HL-60 (cell line): Measurements from ENCODE around the gene DYTN.

ENCODE experiments used
- CTCF ChIP-seq: IDR thresholded peaks from one replicate; pipeline ENCODE4 v1.5.1; 2011; ENCODE audit warnings: low read length, control low read depth, inconsistent platforms; ENCODE audit not compliant: insufficient read depth
- REST ChIP-seq: IDR thresholded peaks from 2 replicates; pipeline ENCODE4 v1.6.1; 2012; ENCODE audit warnings: low read depth; ENCODE audit not compliant: insufficient replicate concordance

GRCh38 chr2:206739271-206739670 is 21.1 kb upstream of the DYTN start:
- TF ChIP-seq CTCF (no peak), REST (no peak)
